DND-41 (cell line): ENCODE results near the gene ZNF536.

Experiments used
- ATAC-seq: fragments of 200-7000 bp; cut with Tn5 transposase; 3 replicates; pipeline ENCODE4 v1.9.1; 2021; ENCODE audit warnings: low read depth; ENCODE audit not compliant: insufficient read depth
- DNase-seq: peaks from one replicate; pipeline ENCODE4 v3.0.0-alpha.2; 2020
- H2AFZ ChIP-seq: 2 replicates; pipeline ENCODE4 v1.6.0; 2012; ENCODE audit warnings: low read depth, low read length
- H3K27ac ChIP-seq: 2 replicates; pipeline ENCODE4 v1.5.1; 2012; ENCODE audit warnings: low read length, inconsistent platforms
- H3K27me3 ChIP-seq: fragments of 200-600 bp; sonication (generic); 2 replicates; pipeline ENCODE4 v1.6.0; 2012; ENCODE audit warnings: low read length, mild to moderate bottlenecking, inconsistent platforms; ENCODE audit not compliant: insufficient read depth, poor library complexity
- H3K36me3 ChIP-seq: 2 replicates; pipeline ENCODE4 v1.5.1; 2012; ENCODE audit warnings: low read length, inconsistent platforms; ENCODE audit not compliant: insufficient read depth
- H3K4me1 ChIP-seq: 2 replicates; pipeline ENCODE4 v1.5.1; 2012; ENCODE audit warnings: mild to moderate bottlenecking, low read length; ENCODE audit not compliant: insufficient read depth
- H3K4me2 ChIP-seq: 2 replicates; pipeline ENCODE4 v1.6.0; 2012; ENCODE audit warnings: mild to moderate bottlenecking, moderate library complexity, low read length, inconsistent platforms; ENCODE audit not compliant: insufficient read depth
- H3K4me3 ChIP-seq, 2 experiments: fragments of 200-600 bp in 1 of 2; shearing (Covaris generic) in 1 of 2; 2 replicates each; pipeline ENCODE4 v1.5.1; 2012 to 2016; ENCODE audit warnings: inconsistent platforms in 2 of 2, low read length in 2 of 2, mild to moderate bottlenecking in 2 of 2, low read depth in 1 of 2, moderate library complexity in 1 of 2
- H3K79me2 ChIP-seq: 2 replicates; pipeline ENCODE4 v1.6.0; 2012; ENCODE audit warnings: low read length, inconsistent platforms; ENCODE audit not compliant: insufficient read depth
- H3K9ac ChIP-seq: 2 replicates; pipeline ENCODE4 v1.6.0; 2012; ENCODE audit warnings: low read depth, mild to moderate bottlenecking, inconsistent platforms, low read length, moderate library complexity
- H3K9me3 ChIP-seq: 2 replicates; pipeline ENCODE4 v1.5.1; 2012; ENCODE audit warnings: low read length, moderate library complexity, mild to moderate bottlenecking, inconsistent platforms; ENCODE audit not compliant: insufficient read depth, severe bottlenecking
- H4K20me1 ChIP-seq: 2 replicates; pipeline ENCODE4 v1.6.0; 2012; ENCODE audit warnings: low read length; ENCODE audit not compliant: insufficient read depth
- EZH2 ChIP-seq: IDR thresholded peaks from 3 replicates; pipeline ENCODE4 v1.6.1; 2012; ENCODE audit warnings: borderline replicate concordance, low read depth, mild to moderate bottlenecking, moderate library complexity, low read length, inconsistent platforms; ENCODE audit not compliant: severe bottlenecking
- TF ChIP-seq, protein P1 (sequence below): IDR thresholded peaks from 2 replicates; pipeline ENCODE4 v1.5.1; 2012; ENCODE audit warnings: borderline replicate concordance, low read length, moderate library complexity, mild to moderate bottlenecking; ENCODE audit not compliant: poor library complexity, severe bottlenecking; ENCODE audit errors: extremely low read depth

The ZNF536 gene

DNA sequence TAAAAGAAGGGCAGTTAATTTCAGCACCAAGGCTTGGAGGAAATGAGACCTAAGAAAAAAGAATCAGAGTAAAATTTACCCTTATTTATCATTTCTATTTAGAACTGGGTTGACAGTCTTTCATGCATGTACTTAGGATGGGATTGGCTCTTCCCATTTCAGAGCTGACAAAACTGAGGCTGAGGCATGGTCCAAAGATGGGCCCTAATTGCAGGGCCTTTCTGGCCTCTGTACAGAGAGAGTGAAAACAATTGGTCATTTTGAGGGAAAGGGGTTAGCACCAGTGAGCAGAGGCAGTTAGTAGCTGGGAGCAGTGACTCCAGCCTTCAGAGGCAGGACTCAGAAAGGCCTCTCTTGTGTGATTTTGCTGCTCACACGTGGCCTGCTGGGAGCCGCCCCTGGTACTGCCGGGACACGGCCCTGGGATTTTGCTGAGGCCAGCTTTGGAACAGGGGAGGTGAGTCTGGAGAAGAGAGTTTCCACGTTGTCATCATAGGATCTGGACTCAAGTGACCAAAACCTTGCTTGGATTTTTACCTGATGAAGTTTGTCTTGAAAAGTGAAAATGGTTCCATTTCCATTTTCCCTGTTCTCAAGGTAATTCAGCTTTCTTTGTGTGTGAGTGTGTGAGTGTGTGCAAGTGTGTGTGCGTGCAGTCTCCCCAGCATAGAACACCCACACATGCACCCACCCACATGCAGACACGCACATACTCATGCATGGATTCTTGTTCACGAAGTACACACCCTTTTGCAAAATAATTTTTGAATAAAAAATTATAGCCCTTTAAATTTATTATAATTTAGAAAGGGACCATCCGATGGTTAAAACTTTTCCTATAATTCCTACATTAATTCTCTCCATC lies at the start of gene ZNF536:
Gene ZNF536, plus strand, starts transcription at position 425 of the 865 bp plus-strand sequence. CDS start 71,179 bp downstream, outside the sequence.
- TF ChIP-seq EZH2: no peak
- TF ChIP-seq, protein P1, sequence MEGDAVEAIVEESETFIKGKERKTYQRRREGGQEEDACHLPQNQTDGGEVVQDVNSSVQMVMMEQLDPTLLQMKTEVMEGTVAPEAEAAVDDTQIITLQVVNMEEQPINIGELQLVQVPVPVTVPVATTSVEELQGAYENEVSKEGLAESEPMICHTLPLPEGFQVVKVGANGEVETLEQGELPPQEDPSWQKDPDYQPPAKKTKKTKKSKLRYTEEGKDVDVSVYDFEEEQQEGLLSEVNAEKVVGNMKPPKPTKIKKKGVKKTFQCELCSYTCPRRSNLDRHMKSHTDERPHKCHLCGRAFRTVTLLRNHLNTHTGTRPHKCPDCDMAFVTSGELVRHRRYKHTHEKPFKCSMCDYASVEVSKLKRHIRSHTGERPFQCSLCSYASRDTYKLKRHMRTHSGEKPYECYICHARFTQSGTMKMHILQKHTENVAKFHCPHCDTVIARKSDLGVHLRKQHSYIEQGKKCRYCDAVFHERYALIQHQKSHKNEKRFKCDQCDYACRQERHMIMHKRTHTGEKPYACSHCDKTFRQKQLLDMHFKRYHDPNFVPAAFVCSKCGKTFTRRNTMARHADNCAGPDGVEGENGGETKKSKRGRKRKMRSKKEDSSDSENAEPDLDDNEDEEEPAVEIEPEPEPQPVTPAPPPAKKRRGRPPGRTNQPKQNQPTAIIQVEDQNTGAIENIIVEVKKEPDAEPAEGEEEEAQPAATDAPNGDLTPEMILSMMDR: no peak
- ATAC-seq (no peak), DNase-seq (no peak)
- H3K4me2 ChIP-seq: no peak within 1 kb of the TSS
- no peaks in the 10 kb centered on the region; the same call in 1 of the 2 replicates for H4K20me1 ChIP-seq
- no peaks in the 10 kb centered on the region for H3K4me1 ChIP-seq
- H3K79me2 ChIP-seq: no peaks in the 10 kb centered on the region
- H3K36me3 ChIP-seq: no peaks in the 10 kb centered on the region
- no peak within 1 kb of the TSS for H3K27ac ChIP-seq
- H3K9me3 ChIP-seq: no peaks in the 10 kb centered on the region
- H3K4me3 ChIP-seq: no peak within 1 kb of the TSS
- H3K27me3 ChIP-seq: peaks cover 3% of the 10 kb centered on the region
- no peak within 1 kb of the TSS for H2AFZ ChIP-seq
- no peak within 1 kb of the TSS for H3K9ac ChIP-seq

DNA sequence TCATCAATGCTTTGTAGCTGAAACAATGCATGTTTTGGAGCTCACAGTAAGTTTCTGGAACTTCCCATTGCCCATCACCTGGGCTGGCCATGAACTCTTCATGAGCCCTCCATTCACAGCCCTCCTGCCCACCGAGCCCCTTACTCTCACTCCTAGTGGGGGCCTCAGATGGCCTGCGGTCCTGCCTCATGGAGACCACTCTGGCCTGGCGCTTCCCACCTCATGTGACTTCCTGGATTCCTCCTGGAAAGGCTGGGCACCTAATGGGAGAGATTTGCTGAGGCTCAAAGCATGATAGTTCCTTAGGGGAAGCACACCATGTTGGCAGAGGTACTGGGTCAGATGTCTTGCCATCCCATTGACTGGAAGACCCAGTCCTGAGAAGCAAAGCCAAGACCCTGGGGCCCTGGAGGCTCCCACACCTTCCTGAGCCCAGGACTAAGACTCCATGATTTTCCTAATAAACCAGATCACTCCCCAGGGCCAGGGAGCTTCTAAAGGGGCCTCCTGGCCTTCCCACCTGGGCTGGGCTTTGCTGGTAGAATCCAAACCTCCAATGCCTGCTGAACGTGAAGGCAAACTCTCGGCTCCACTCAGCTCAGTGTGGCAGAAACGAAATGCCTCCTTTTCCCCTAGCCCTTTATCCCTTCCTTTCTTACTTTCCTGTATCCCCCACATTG lies 49.4 kb upstream of the ZNF536 start:
- Histone ChIP-seq H3K9me3 (no peaks in the 10 kb centered on the region), H3K9ac (no peak overlapping the region), H3K27me3 (no peaks in the 10 kb centered on the region), H4K20me1 (no peaks in the 10 kb centered on the region), H3K4me1 (no peaks in the 10 kb centered on the region), H3K4me3 (no peak overlapping the region), H2AFZ (no peak overlapping the region), H3K79me2 (no peaks in the 10 kb centered on the region), H3K27ac (no peak overlapping the region), H3K36me3 (no peaks in the 10 kb centered on the region), H3K4me2 (no peak overlapping the region)
- DNase-seq (no peak), ATAC-seq (no peak)
- TF ChIP-seq, protein P1: no peak
- TF ChIP-seq EZH2: no peak

DNA sequence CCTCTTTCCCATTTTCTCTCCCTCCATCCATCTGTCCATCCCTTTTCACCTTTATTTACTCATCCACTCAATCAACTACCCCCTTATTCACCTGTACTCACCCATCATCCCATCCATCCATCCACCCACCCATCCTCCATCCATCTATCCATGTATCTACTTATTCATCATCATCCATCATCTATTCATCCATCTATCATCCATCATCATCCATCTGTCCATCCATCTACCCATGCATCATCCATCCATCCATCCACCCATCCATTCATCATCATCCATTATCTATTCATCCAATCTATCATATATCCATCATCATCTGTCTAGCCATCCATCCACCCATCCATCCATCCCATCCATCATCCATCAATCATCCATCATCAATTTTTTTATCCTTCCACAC lies 48.3 kb upstream of the ZNF536 start:
- no peak overlapping the region for H2AFZ ChIP-seq
- ATAC-seq (no peak), DNase-seq (no peak)
- H3K27ac ChIP-seq: no peak overlapping the region
- H3K79me2 ChIP-seq: no peaks in the 10 kb centered on the region
- no peaks in the 10 kb centered on the region for H3K4me1 ChIP-seq
- H3K4me3 ChIP-seq: no peak overlapping the region
- H3K4me2 ChIP-seq: no peak overlapping the region
- H3K9ac ChIP-seq: no peak overlapping the region
- no peaks in the 10 kb centered on the region for H4K20me1 ChIP-seq
- TF ChIP-seq, protein P1: no peak
- no peak for TF ChIP-seq EZH2
- peaks cover 2% of the 10 kb centered on the region for H3K27me3 ChIP-seq
- no peaks in the 10 kb centered on the region for H3K36me3 ChIP-seq
- no peaks in the 10 kb centered on the region for H3K9me3 ChIP-seq
